GM19397 (cell line): Measurements from ENCODE around the gene KBTBD6.
"Not testable (repeated sequence)": the region's sequence is repeated elsewhere in the genome, so short reads cannot be mapped to it uniquely, and the experiment has no call there.

Experiments used
- ATAC-seq: cut with Tn5 transposase; IDR thresholded peaks from one replicate; pipeline ENCODE4 v1.9.1; 2021; ENCODE audit warnings: mild to moderate bottlenecking, moderate library complexity; ENCODE audit not compliant: unreplicated experiment

Gene KBTBD6, protein sequence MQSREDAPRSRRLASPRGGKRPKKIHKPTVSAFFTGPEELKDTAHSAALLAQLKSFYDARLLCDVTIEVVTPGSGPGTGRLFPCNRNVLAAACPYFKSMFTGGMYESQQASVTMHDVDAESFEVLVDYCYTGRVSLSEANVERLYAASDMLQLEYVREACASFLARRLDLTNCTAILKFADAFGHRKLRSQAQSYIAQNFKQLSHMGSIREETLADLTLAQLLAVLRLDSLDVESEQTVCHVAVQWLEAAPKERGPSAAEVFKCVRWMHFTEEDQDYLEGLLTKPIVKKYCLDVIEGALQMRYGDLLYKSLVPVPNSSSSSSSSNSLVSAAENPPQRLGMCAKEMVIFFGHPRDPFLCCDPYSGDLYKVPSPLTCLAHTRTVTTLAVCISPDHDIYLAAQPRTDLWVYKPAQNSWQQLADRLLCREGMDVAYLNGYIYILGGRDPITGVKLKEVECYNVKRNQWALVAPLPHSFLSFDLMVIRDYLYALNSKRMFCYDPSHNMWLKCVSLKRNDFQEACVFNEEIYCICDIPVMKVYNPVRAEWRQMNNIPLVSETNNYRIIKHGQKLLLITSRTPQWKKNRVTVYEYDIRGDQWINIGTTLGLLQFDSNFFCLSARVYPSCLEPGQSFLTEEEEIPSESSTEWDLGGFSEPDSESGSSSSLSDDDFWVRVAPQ

DNA sequence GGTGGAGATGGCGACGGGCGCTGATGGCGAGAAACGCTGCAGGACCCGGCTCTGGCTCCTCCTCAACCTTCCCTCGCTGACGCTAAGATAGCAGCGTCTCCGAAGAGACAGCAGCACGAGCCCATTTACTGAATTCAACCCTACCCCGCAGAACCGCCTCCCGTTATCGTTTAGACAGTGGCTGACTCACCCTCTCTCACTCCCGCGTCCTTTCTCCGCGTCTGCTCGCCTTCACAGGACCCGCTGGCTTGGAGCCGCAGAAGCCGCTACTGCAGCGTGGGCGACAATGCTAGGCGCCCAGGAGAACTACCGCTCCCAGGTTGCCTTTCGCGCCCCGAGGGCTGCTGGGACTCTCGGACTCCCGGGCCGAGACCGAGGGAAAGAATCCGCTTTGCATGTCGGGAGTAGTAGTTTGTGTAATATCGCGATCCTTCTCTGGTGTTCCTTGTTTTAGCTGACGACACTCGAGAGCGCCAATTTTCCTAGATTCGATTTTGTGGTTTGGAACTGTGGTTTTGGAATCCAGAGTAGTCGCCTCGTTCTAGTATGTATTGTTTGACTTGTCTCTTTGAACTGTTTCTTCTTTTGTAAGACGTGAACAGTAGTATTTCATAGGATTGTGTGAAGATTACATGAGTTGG is at the start of gene KBTBD6:
Gene KBTBD6, minus strand, starts transcription at position 291 of the 641 bp plus-strand sequence. CDS start 291 bp downstream, outside the sequence.
- ATAC-seq: peak; percentile 96

DNA sequence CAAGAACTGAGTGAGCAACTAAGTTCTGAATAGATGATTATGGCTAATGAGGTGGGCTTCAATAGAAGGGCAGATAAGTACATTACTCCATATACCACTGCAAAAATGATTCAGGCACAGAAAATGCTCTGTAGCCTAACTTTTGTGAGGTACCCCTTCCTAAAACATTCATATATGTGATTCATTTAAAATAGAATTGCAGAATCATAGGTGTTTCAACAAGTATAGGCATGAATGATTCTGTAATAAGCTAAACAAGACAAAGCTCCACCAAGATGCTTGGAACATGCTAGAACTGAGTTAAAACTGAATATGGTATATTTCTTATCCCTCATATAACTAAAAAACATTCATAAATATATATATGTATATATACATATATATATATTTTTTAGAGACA is 49.6 kb upstream of the KBTBD6 start:
- ATAC-seq: no peak

DNA sequence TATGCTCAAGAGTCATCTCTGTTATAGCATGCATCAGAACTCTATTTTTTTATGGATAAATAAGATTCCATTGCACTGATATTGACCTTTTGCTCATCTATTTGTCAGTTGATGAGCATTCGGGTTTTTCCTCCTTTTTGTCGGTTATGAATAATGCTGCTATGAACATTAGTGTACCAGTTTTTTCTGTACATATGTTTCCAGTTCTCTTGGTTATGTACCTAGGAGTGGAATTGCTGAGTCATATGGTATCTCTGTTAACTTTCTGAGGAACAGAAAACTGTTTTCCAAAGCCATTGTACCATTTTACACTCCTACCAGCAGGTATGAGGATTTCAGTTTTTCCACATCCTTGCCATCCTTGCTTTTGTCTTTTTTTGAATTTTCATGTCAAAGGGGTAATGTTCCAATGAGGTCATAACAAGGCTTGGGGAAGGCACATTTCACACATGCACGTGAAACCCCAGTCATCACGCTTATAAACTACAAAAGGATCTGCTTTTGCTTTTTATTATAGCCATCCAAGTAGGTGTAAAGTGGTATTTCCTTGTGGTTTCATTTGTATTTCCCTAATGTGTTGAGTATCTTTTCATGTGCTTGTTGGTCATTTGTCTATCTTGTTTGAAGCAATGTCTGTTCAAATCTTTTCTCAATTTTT is 47.1 kb upstream of the KBTBD6 start:
- ATAC-seq: no peak

DNA sequence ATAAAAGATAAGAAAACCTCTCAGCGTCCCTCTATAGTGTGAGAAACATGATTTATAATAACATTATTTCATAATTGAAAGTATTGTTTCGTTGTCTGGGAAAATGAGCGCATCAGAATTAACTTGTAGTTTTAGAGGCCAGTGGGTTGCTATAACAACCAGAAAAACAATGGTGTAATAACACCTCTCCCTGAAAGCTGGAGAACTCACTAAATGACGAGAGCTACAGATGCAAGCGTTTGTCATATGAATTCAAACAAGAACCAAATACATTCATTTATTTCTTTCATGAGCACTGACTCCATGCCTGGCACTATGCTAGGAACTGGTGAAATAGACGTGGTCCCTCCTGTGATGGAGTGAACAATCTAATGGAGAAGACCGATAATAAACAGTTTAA is 45.4 kb upstream of the KBTBD6 start:
- no peak for ATAC-seq

DNA sequence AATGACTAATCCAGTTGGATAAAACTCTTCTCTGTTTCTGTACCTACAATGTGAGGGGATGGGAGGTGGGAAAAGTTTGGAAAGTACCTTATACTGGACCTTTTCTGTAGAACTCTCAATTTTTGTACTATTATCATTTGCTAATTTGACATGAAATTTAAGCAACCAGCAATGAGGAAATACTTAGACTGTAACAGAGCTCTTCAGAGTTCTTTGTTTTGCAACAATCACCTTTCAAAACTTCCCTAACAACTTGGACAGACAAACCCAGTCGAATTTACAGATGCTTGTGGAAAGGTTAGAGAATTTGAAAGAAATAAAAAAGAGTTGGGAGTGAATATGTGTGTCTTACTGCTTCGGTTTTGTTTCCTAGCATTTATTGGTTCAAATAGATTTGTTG is 45.0 kb upstream of the KBTBD6 start:
- ATAC-seq: no peak

DNA sequence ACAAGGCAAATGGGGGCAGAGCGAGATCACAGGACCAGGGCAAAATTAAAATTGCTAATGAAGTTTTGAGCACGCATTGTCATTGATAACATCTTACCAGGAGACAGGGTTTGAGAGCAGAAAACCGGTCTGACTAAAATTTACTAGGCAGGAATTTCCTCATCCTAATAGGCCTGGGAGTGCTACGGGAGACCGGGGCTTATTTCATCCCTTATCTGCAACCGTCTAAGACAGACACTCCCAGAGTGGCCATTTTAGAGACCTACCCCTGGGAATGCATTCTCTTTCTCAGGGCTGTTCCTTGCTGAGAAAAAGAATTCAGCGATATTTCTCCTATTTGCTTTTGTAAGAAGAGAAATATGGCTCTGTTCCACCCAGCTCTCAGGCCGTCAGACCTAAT is 43.0 kb upstream of the KBTBD6 start:
- ATAC-seq: not testable (repeated sequence)

DNA sequence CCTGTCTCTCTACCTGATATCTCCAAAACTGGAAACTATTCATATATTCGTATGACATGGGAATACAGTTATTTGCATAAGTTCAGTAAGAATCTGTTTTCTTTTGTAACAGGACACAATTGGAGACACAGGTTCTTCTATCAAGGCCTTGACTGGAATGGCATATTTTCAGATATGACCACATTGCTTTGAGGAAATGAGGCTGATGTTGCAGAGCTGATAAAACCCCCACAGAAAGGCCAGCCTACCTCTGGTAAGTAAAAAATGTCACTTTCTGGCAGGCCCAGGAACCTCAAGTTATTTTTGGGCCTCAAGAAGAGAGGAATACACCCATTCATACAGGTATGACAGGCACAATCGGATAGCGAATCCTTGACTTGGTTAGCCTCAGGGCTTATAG is 29.5 kb upstream of the KBTBD6 start:
- ATAC-seq: no peak

DNA sequence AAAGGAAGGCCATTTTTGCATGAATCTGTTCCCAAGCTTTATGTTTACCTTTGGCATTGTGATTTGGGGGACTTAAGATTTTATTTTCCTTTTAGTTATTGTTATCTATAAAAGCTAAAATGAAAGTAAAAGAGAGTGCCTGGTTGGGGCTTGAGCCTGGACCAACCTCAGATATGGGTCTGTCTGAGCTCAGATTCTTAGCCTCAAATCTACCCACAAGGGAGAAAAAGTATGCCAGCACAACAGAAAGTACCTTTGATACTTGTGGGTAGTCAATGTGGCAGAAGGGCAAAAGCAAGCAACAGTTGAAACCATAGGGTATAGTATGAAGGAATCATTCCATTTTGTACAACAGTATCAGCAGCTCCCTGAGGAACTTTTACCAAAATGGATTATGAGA is 26.6 kb upstream of the KBTBD6 start:
- ATAC-seq: no peak

DNA sequence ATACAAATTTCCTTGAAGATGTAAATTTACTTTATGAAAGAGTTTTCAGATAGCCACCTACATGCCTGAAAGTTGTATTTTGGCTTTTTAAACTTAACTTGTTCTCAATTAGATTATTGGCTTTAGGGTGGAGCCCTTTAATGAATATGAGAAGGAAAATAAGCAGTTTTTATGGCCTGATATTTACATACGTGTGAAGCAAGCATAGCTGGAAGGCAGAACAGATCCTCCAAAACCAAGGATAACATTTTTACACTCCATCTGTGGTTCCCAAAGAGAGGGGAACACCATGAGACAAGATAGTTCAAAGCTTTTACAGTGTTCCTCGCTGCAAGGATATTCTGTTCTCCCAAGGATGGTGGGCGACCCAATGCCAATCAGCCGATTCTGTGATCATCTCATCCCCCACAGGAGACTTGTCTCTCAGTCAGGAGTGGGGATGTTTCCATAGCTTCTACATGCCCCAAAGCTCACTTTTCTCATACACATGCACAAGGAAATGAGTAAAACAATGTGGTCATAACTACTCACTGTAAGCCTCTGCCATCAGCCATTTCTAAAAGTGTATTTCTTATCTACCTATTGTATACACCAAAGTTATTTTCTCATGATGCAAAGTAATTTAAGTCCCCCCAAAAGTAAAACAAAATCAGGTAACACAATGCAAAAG is 24.6 kb upstream of the KBTBD6 start:
- no peak for ATAC-seq

DNA sequence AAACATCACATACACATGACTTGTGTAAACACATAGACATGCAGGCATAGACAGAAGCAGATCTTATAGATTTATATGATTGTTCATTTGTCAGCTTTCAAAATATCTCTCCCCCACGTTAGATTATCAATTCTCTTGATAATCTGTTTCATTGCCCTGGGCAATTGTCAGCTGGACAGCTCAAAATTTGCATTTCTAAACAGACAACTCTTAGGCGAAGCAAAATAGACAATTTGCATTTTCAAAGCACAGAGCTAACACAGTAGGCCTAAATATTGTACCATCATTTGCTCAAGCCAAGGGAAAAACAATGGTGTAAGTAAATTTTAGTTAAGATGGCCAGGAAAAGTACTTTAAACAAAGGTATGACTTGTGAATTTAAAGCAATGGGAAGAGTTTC is 24.0 kb upstream of the KBTBD6 start:
- ATAC-seq: no peak

DNA sequence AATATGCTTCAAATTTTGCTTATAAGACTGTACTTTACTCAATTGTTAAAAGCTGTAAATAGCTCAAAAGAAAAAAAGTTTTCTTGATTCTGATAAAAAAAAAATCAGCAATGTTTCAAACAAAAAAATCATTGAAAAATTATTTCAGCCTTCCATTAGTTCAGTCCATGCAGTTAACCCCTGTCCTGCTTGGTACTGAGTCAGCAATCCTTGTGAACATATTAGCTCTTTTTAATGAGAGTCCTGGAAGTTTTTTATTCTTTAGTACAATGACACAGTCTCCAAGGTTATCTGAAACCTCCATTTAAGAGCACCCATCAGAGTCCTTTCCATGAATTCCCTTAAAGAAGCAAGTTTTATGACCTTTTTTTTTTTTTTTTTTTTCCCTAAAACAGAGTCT is 21.4 kb upstream of the KBTBD6 start:
- no peak for ATAC-seq

DNA sequence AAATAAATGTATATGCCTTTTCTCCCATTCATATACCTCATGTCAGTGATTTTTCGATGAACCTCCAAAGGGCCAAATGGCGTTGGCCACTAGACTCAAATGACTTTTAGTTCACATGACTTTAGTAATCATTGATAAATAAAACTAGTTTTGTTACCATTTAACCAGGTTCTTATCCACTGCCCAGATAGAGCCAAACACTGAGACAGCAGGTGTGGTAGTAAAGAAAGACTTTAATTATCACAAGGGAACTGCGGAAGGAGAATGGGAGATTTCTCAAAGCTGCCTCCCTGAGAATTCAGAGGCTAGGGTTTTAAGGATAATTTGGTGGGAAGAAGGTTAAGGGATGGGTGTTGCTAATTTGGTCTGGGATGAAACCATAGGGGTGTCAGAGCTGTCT is 19.4 kb upstream of the KBTBD6 start:
- no peak for ATAC-seq

DNA sequence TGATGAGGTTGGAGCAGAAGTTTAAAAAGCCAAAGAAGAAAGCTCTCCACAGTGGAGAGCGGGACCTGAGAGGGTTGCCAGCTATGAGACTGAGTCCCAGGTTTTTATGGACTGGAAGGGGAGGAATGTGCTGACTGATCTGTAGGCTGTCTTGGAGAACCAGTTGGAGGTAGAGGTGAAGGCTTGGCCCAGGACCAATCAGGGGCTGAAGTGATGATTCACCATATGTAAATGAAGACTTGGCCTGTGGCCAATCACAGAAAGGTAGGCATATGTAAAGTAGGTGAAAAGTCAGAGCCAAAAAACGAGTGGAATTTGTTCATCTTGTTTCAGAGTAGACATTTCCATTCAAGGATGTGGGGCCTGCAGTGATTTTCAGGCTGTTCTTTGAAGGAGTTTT is 17.5 kb upstream of the KBTBD6 start:
- no peak for ATAC-seq

DNA sequence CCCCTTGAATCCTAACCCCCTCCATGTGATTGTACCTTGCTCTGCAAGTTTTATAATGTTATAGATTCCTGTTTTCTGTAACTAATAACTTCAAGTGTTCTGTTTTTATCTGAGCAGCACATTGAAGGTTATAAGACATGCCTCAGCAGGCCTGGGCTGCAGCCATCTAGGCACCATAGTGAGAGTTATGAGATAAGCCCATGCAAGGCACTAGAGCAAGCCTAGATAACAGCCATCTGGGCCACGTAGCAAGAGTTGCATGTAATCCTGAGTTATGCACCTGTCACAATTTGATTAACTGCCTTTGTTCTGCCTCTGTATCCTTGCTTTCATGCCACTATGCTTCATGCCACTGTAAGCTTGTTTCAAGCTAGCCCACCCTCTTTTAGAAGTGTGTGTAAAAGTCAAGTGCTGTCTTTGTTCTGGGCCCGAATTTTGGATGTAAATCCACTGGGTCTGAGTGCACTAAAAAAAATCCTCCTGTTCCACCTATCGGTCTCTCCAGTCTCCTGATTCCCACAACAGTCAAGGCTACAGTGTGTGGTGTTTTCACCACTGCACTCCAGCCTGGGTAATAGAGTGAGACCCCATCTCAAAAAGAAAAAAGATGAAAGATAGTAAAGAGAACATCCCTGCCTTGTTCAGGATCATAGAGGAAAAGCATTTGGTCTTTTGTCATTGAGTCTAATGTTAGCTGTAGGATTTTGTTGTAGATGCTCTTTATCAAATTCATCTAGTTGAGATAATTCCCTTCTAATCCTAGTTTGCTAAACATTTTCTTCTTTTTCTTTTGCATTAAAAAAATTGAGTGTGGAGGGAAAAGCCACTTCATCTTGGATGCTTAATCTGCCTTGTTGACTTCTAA is 16.0 kb upstream of the KBTBD6 start:
- no peak for ATAC-seq

DNA sequence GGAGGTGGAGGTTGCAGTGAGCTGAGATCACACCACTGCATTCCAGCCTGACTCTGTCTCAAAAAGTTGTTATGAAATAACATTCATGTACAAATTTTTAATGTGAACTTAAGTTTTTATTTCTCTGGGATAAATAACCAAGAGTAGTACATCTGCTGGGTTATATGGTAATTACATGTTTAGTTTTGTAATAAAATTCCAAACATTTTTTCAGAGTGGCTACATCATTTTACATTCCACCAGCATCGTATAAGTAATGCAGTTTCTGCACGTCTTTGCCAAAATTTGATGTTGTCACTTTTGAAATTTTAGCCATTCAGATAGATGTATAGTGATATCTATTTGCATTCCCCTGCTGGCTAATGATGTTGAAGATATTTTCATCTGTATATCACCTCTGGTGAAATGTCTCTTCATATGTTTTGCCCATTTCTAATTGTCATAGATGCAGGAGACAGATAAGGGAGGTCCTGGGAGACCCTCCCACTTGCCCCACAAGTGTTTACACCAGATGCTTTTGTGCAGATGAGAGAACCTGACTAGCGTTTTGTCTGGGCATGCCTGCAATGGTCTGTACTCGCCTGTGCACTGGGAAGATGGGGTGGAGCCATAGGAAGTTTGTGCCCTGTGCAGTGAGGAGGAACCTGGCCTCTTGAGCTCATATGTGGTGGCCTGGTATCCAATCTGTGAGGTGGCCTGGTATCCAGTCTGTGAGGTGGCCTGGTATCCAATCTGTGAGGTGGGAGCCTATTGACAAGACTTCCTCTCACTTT is 12.7 kb upstream of the KBTBD6 start:
- ATAC-seq: no peak

DNA sequence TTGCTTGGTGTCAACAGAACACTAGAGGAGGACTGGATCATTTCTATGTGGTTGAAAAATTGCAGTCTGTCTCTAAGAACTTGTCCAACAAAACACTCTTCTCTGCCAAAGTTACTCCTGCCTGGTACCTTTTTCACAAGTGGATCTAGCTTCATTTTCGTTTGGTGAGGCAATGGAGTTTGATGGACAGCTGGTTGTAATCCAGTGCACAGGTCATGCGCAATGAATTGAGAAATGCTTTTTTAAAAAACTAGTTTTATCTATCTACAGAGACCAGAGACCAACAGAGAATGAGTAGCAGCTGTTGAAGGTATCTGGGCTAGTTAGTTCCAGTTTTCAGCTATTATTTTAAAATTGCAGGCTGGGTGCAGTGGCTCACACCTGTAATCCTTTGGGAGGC is 12.0 kb upstream of the KBTBD6 start:
- no peak for ATAC-seq

DNA sequence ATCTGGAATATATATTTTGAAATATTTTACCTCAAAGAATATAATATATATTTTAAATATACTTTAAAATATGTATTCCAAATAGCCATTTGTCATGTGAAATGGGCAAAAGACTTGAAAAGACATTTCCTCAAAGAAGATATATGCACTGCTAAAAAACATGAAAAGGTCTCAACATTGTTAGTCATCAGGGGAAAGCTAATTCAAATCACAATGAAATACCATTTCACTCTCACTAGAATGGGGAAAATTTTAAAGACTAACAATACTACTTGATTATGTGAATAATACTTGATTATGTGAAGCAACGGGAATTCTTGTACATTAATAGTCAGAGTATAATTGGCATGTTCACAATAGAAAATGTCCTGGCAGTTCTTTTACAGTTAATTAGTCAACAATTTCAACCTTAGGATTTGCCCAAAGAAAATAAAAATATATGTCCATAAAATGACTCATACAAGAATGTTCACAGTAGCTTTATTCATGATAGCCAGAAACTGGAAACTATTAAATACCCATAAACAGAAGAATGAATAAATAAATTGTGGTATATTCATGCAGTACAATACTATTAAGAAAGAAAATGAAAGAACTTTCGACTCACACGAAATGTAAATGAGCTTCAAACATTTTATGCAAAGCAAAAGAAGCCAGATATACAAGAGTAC is 6.8 kb upstream of the KBTBD6 start:
- ATAC-seq: no peak

DNA sequence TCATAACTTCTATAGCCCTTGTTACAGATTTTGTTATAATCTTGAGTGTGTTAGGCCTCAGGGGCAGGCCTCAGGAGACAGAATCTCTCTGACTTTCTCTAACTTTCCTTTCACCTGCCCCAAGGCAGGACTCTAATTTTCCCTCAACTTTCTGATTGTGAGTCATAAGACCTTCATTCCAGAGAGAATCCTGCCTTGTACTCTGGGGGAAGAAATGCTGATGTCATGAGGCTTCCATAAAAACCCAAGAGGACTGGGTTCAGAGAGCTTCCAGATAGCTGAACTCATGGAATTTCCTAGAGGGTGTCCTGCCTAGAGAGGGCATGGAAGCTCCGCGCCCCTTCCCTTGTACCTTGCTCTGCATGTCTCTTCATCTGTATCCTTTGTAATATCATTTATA is 5.3 kb upstream of the KBTBD6 start:
- ATAC-seq: no peak

DNA sequence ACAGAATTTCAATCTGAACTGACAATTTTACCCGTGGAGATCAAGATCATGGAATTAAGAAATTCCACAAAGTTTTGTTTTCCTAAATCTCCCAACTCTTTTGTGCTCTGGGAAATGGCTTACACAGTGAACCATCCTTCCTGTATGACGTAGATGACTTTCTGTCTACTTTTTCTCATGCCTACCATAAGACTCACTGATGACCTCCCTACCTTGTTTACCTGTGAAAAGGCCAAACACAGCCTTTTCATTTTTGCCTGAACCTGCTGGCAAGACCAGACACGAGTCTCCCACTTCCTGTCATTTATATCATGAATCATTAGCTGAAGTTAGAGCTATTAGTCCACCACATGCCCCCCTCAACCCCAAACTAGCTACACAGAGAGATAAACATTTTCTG is 4.6 kb upstream of the KBTBD6 start:
- no peak for ATAC-seq
